ENCODE measurements around the gene VCP.

The VCP gene

GRCh38 chr9:35102769-35103659, 30.6 kb upstream of the VCP start, which contains the start of gene STOML2:
Gene STOML2, minus strand, starts transcription at chr9:35103131. Its CDS starts 37 bp downstream, at chr9:35103094.
- DNase-seq, result peak; percentile 84 to 93

- no peak for DNase-seq
Measured at GRCh38 chr9:35102465-35102768, 30.0 kb upstream of the VCP start.

GRCh38 chr9:35097573-35097972, 25.1 kb upstream of the VCP start:
- no peak for DNase-seq

GRCh38 chr9:35096035-35096849, 23.8 kb upstream of the VCP start, which contains the start of gene PIGO:
Gene PIGO, minus strand, starts transcription at chr9:35096591. Its CDS starts 1,026 bp downstream, at chr9:35095565.
- peak; percentile 88 for DNase-seq

GRCh38 chr9:35091536-35091935, 19.1 kb upstream of the VCP start:
- DNase-seq, result no peak

GRCh38 chr9:35089434-35089833, 17.0 kb upstream of the VCP start:
- no peak for DNase-seq

- no peak for DNase-seq
Measured at GRCh38 chr9:35085078-35085477, 12.7 kb upstream of the VCP start.

- peak; percentile 78 to 79 for DNase-seq
Measured at GRCh38 chr9:35079426-35080341, 7.3 kb upstream of the VCP start, which contains the start of gene FANCG. Gene FANCG, minus strand, starts transcription at chr9:35079942. Its CDS starts 418 bp downstream, at chr9:35079524.

GRCh38 chr9:35079041-35079425, 6.6 kb upstream of the VCP start:
- DNase-seq, result no peak

GRCh38 chr9:35078066-35078465, 5.6 kb upstream of the VCP start:
- no peak for DNase-seq

GRCh38 chr9:35076848-35077247, 4.4 kb upstream of the VCP start:
- DNase-seq, result no peak

- DNase-seq, result no peak
Measured at GRCh38 chr9:35075358-35075757, 2.9 kb upstream of the VCP start.

GRCh38 chr9:35074791-35075190, 2.4 kb upstream of the VCP start:
- no peak for DNase-seq

GRCh38 chr9:35074141-35074540, 1.7 kb upstream of the VCP start:
- no peak for DNase-seq

GRCh38 chr9:35073279-35073612, 821 bp upstream of the VCP start:
- DNase-seq, result no peak

- DNase-seq, result peak; percentile 70
Measured at GRCh38 chr9:35071814-35072460, 488 bp downstream of the VCP start.

GRCh38 chr9:35070823-35071813, 1.3 kb downstream of the VCP start:
- no peak for DNase-seq

- no peak for DNase-seq
Measured at GRCh38 chr9:35069020-35069419, 3.4 kb downstream of the VCP start.

- DNase-seq, result no peak
Measured at GRCh38 chr9:35067056-35067455, 5.4 kb downstream of the VCP start.

GRCh38 chr9:35060548-35061207, 11.7 kb downstream of the VCP start:
- no peak for DNase-seq
